Activated CD4-positive, alpha-beta memory T cell treated with anti-CD3 and anti-CD28 coated beads, Interleukin-2, amount 10 ng/mL, durations not matched to agents 7 days and 5 days (primary cell): ENCODE results near the gene RANGAP1. TPM values are rescaled to one million over a fixed set of nuclear protein-coding genes. Genes with fewer than 3 reads are reported as not detected.

Source experiments
- total RNA-seq, 2 experiments: library from RNA; stranded (reverse); gene quantifications; one replicate each; pipeline ENCODE4 v1.2.3, GENCODE V29; 2021

The RANGAP1 gene
- total RNA-seq, 2 experiments from 2014 or later, result 98.7 to 99.7 TPM

Other genes with a start within 250 kb of the RANGAP1 start
- 10 to 100 TPM; 63.3 to 68.4 TPM for gene EP300, start 193.6 kb downstream of the RANGAP1 start, total RNA-seq
- 10 to 100 TPM; 25.9 to 30.7 TPM for gene L3MBTL2, start 80.9 kb downstream of the RANGAP1 start, total RNA-seq
- under 1 TPM; 0.18 TPM for gene CHADL, start 45.3 kb downstream of the RANGAP1 start, total RNA-seq
- gene ZC3H7B, start 15.3 kb upstream of the RANGAP1 start, total RNA-seq, result 10 to 100 TPM; 41.7 to 42.1 TPM
- 1 to 10 TPM; 2.3 to 3.3 TPM for gene TEF, start 95.8 kb upstream of the RANGAP1 start, total RNA-seq
- gene TOB2, start 160.6 kb upstream of the RANGAP1 start, total RNA-seq, result 10 to 100 TPM; 38.7 to 41.2 TPM
- gene PHF5A, start 182.5 kb upstream of the RANGAP1 start, total RNA-seq, result 10 to 100 TPM; 43.9 to 55.3 TPM
- 10 to 100 TPM; 69.9 to 72.2 TPM for gene ACO2, start 182.9 kb upstream of the RANGAP1 start, total RNA-seq